GM10847 (cell line): ENCODE data around the gene TRPM3.

ENCODE experiments used
- POLR2A ChIP-seq: IDR thresholded peaks from 2 replicates; pipeline ENCODE4 v1.6.1; 2011; ENCODE audit not compliant: insufficient read length; ENCODE audit errors: extremely low read depth

Gene TRPM3

DNA sequence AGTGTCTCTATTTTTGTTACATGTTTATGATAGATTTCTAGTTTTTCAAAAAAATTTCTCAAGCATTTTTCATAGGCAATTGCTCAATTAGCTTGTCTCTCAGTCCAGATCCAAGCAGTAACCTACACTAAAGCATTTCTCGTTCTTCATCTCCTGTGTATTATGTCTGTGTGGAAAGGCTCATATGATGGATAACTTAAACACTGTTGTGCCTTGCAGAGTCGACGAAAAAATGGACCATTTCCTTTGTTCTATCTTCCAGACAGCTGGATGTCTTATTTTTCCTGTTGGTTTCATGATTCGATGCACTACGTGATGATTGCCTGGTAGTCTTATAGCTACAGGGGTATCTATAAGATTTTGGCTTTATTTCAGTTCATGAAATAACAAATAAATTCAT is 347.8 kb downstream of the TRPM3 start:
- TF ChIP-seq POLR2A, result no peak

DNA sequence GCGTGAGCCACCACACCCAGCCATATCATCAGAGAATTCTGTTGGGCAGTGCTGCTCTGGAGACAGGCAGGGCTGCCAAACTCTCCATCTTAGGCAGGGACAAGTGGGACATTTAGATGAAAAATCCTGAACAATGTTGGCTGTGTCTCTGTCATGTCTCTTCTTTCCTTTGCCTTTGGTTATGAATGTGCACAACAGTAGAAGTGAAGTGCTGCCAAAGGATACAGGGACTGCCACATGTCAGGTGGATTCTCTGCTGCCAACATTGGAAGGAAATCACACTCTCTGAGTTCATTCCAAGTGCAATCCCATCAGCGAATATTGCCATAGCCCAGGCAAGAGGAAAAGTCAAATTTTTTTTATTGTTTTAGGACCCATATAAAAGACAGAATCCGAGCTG is 348.8 kb downstream of the TRPM3 start:
- no peak for TF ChIP-seq POLR2A

DNA sequence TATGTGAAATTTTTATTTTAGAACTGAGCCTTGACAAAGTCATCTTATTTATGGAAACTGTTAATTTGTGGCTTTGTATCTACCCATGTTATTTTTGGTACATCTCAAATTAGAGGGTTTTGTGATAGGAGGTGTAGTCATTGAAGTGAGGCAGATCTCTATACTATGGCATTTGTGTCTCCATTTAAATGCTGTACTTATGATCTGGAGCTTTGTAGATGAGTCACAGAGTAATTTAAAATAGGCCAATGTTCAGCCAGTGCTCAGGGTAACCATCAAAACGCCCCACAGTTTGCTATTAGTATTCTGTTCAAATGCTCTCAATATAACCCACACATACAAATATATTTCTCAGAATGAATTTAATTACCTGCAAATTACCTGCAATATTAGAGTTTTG is 355.5 kb downstream of the TRPM3 start:
- TF ChIP-seq POLR2A, result no peak

DNA sequence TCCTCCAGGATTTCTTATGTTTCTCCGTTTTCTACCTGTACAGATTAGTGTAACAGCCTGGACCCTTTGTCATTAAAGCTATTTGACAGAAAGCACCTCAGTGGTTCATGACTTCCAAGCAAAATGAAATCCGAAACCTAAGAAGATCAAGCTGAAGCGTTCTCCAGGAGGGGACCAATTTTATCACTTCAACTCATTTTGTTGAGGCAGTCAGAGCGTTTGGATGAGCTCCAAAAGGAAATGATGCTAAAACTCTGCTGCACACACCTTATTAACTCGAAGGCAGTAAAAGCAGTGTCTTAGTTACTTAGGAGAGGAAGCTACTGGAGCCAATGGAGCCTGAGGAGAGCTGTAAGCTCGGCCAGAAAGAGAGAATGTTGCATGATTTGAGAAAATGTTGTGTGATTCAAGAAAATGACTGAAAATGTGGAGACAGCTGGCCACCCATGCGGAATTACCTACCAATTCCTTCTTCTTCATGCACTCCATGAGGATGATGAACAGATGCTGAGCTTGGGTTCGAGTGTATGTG is 360.2 kb downstream of the TRPM3 start:
- no peak for TF ChIP-seq POLR2A

DNA sequence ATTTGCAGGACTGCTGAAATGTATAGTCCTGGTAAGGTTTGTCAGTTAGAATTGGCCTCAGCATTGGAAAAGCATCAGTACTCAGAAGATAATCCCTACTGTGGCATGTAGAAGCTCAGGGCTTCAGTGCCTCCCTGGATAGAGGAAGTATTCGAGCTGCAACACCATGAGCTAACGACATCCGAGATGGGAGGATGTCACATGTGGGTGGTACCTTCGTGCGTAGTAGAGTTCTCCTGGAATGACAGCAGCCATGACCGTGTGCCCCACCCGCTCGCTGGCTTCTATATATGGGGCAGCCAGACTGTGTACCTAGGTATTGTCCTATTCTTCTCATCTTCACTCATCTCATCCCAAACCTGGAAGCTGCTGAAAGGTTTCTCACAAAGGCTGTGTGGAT is 361.2 kb downstream of the TRPM3 start:
- TF ChIP-seq POLR2A, result no peak

DNA sequence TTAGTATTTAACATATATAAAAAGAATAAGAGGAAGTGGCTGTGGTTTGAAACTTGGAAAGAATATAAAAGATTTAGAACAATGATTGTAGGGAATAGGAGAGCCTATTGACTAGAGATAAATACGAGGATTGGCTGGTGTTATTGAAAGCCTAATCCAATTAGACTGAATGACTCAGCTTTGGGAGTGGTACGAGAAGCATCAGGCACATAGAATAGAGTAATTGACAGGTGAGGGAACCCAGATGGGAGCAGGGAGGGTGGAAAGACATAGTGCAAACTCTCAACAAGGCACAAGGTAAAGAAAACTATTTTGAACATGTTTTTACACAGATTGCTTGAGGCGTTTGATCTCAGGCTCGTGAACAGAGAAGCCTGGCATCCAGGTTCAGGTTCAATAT is 368.1 kb downstream of the TRPM3 start:
- TF ChIP-seq POLR2A, result no peak

DNA sequence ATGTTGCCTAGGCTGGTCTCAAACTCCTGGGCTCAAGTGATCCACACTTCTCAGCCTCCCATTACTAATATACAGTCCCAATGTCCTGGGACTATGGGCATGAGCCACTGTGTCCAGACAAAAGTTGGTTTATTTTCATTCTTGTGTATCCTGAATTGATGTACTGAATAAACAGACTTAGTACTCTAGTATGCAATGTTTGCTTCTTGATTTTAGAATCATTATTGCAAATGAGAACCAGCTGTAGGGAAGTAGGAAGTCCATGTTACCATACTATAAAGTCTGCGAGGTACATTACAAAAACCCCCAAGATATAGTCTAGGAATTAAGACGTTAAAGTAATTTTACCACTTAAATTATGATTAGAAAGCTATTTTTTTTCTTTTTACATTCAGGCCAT is 372.4 kb downstream of the TRPM3 start:
- no peak for TF ChIP-seq POLR2A

DNA sequence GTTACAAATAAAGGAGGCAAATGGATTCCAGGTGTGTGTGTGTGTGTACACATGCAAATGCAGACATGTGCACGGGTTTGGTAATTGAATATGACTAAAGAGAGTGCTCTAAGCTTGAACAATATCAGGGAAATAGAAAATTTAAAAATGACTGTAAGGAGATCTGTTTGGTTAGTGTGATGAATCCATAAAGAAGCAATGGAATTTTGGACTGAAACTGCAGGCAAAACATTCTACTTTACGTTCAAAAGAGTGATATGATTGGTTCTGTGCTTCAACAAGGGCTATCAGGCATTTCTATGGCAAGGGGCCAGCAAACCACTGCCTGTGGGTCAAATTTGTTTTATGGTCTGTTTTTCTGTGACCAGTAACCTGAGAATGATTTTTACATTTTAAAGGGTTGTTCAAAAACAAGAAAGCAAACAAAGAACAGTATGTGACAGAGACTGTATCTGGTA is 374.1 kb downstream of the TRPM3 start:
- TF ChIP-seq POLR2A, result no peak

DNA sequence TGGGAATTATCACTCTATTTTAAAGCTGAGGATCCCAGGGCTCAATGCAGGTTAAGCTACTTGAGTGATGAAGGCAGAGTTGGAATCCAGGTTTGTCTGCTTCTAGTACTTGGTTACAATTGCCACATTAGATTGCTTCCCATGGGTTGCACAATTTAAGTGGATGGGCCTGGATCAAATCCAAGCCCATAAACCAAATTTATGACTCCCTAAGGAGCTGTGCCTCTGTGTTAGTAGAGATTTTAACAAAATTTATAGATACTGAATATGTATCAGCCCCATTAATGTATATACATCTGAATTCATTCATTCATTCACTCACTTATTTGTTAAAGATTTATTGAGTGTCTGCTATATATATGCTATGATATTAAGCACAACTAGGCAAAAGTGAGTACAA is 374.7 kb downstream of the TRPM3 start:
- TF ChIP-seq POLR2A, result no peak

DNA sequence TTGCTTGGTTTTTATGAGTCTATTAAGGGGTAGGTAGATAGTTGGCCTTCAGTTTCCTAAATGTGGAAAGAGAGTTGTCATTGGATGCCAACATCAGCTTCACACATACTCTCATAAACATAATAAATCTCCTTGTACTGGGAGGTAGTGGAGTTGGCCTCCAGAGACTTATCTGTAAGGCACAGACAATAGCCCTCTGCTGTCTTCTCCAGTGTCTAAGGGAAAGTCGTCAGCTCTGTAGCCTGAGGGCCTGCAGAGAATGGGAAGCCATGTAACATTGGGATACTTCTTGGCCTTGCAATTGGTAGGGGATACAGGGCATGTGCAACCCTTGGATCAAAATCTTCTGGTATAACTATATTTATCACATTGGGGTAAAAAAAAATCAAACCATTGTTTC is 375.1 kb downstream of the TRPM3 start:
- no peak for TF ChIP-seq POLR2A

DNA sequence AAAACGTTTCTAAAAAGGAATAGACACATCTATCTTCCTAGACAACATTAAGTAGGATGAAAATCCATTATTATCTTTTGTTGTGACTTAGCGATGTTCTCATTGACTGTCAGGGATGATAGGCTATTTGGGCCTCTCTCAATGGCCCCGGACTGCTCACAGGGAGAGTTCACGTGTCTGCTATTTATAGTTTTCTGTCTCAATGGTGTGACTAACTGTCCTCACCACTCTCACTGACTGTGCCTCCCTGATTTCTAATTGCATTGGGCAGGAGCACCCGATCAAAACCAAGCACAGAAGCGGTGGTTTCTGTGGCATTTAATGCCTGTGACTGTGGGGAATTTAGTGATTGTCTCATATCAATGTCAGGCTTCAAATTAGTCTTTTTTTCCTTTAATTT is 420.3 kb downstream of the TRPM3 start:
- TF ChIP-seq POLR2A, result no peak

DNA sequence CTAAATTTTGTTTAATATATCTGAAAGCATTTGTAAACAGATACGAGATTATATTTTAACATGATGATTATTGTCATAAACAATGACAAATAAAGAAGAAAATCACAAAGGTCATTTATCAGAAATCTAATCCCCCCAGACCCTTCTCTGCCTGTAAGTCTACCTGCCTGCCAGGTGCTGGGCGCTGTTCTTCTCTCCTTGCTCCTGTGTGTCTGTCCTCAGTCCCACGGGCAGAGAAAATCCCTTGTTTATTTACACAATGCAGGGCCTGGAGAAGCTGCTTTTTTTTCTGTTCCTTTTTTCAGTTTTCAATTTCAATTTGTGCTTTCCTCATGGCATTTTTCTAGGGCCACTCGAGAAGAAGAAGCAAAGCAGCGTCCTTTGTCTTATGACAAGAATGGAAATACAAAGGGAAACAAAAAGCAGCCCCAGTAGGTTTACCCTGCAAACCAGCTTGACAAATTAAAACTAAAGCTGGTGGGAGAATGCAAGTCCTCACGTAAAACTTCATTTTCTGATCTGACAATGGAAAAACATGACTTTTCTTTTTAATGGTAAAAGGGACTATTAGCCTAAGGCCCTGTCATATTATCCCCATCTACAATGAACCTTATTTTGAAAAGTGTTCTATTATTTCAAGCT is 424.6 kb downstream of the TRPM3 start:
- TF ChIP-seq POLR2A, result no peak

DNA sequence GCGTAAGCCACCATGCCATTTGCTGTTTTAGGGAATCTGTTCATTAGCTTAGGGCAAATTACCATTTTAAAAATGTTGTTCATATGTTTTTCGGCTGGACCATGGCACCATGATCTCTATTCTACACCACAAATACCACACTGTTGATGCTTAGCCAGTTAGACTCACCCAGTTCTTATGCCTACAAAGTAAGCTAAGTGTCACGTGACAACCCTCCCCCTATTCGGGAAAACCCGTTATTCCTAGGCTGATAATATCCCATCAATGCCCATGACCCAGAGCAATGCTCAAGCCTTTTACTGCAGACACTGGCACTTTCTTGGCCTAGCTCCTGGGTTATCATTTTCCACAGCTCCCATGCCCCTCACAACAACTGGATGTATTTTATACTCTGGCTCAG is 426.7 kb downstream of the TRPM3 start:
- no peak for TF ChIP-seq POLR2A

DNA sequence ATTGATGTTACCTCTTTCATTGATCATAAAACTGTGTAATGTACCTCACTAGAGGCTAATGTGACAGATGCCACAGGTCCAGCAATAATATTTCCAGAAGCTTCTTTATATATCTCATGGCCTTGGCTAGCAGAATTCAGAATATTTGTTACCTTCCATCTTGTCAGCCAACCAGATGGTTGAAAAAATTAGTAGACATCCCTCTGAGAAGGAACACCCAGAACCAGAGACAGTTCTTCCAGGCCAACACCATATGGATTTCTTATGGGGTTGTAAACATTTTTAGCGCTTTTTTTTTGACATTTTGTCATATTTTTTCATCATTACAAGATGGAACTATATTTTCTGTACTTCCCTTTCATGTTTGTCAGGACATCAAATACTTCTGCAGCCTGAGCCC is 428.2 kb downstream of the TRPM3 start:
- no peak for TF ChIP-seq POLR2A

DNA sequence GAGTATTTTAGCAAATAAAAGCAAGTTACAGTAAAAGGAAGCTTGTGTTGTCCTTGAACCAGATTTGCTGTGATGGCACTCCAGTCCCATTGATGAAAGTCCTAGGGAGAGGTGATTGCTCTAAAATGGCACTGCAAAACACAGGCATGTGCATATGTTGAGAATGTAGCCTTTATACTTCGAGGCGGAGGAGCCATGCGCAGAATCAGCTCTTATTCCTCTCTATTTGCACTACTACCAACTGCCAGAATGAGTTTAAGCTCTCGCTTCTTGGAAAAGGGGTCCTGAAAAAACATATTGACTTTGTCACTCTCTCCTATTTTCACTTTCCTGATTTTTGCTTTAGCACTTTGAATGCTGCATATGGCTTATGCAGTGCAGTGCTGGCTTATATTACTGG is 429.0 kb downstream of the TRPM3 start:
- TF ChIP-seq POLR2A, result no peak

DNA sequence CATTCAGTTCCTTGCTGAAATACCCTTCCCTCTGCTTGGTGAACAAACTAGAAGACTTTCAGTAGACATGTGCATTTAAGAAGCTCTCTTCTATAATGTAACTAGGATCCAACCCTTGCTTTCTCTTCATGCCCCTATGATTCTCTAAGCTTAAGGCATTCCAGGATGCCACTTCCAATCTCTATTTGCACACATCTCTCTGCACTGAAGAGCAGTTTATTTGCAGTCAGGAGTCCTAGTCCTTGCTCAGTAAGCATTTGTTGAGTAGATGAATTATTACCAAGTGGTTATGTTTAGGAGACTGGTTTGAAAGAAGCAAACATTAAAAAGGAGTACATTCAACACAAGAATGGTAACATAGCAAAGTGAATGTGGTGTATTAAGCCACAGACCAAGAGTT is 432.7 kb downstream of the TRPM3 start:
- TF ChIP-seq POLR2A, result no peak

DNA sequence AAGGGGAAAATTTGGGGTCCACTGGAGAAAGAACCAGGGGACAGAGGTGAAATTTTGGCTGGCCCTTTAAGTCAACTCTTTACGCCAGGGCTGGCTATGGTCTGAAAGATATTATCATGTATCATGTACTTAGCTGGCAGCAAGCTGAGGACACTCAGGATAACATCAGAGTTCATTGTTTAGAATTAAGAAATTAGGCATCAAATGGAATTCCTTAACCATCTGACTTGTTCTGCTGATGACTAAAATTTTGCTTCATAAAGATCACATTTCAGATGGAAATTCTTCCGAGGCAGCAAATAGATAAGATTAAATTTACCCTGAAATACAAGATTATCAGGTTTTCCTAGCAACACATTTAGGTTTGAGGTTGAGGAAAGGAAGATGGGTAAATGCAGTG is 437.6 kb downstream of the TRPM3 start:
- no peak for TF ChIP-seq POLR2A
